OCI-LY1 (cell line): ENCODE results near the gene EYA2.

Experiments
- H2AFZ ChIP-seq: fragments of 200-600 bp; sonication (generic), shearing (Covaris generic); 2 replicates; pipeline ENCODE4 v1.6.0; 2014; ENCODE audit warnings: antibody characterized with exemption, mild to moderate bottlenecking, low read length
- H3F3A ChIP-seq: fragments of 200-600 bp; sonication (generic), shearing (Covaris generic); 2 replicates; pipeline ENCODE4 v1.6.0; 2014; ENCODE audit warnings: mild to moderate bottlenecking, antibody characterized with exemption, low read length, moderate library complexity; ENCODE audit not compliant: insufficient read depth
- H3K27ac ChIP-seq: fragments of 200-600 bp; sonication (generic); 2 replicates; pipeline ENCODE4 v1.5.1; 2014; ENCODE audit warnings: low read length, mixed run types, mild to moderate bottlenecking, low read depth; ENCODE audit not compliant: poor library complexity, severe bottlenecking
- H3K27me3 ChIP-seq: fragments of 200-600 bp; sonication (generic); 2 replicates; pipeline ENCODE4 v1.6.0; 2014; ENCODE audit warnings: antibody characterized with exemption, mild to moderate bottlenecking, low read length, moderate library complexity; ENCODE audit not compliant: insufficient read depth
- H3K36me3 ChIP-seq: fragments of 200-600 bp; sonication (generic); 2 replicates; pipeline ENCODE4 v1.6.1; 2014; ENCODE audit warnings: mild to moderate bottlenecking, antibody characterized with exemption, low read length, moderate library complexity, mixed read lengths; ENCODE audit not compliant: insufficient read depth
- H3K4me1 ChIP-seq: fragments of 200-600 bp; sonication (generic); 2 replicates; pipeline ENCODE4 v1.5.1; 2014; ENCODE audit warnings: mild to moderate bottlenecking, low read length, moderate library complexity; ENCODE audit not compliant: insufficient read depth, severe bottlenecking
- H3K4me2 ChIP-seq: fragments of 200-600 bp; sonication (generic), shearing (Covaris generic); 2 replicates; pipeline ENCODE4 v1.6.1; 2014; ENCODE audit warnings: low read length
- H3K4me3 ChIP-seq: fragments of 200-600 bp; sonication (generic); 2 replicates; pipeline ENCODE4 v1.5.1; 2014; ENCODE audit warnings: low read length, low read depth, mild to moderate bottlenecking, mixed read lengths; ENCODE audit not compliant: poor library complexity, severe bottlenecking
- H3K79me2 ChIP-seq: fragments of 200-600 bp; shearing (Covaris generic); 2 replicates; pipeline ENCODE4 v1.6.1; 2016; ENCODE audit warnings: mixed run types, low read length, mixed read lengths; ENCODE audit not compliant: insufficient read depth
- H3K9ac ChIP-seq: fragments of 200-600 bp; sonication (generic), shearing (Covaris generic); 2 replicates; pipeline ENCODE4 v1.6.1; 2014; ENCODE audit warnings: mild to moderate bottlenecking, low read length, mixed read lengths
- H3K9me2 ChIP-seq: fragments of 200-600 bp; sonication (generic), shearing (Covaris generic); 2 replicates; pipeline ENCODE4 v1.6.1; 2014; ENCODE audit warnings: low read depth, mild to moderate bottlenecking, low read length, mixed read lengths
- H3K9me3 ChIP-seq: fragments of 200-600 bp; shearing (Covaris generic); 2 replicates; pipeline ENCODE4 v1.6.1; 2014; ENCODE audit warnings: low read length, mixed read lengths
- H4K20me1 ChIP-seq: fragments of 200-600 bp; sonication (generic), shearing (Covaris generic); 2 replicates; pipeline ENCODE4 v1.6.0; 2016; ENCODE audit warnings: mild to moderate bottlenecking, low read length; ENCODE audit not compliant: insufficient read depth
- CTCF ChIP-seq: fragments of 200-600 bp; sonication (generic), shearing (Covaris generic); IDR thresholded peaks from 2 replicates; pipeline ENCODE4 v1.5.1; 2017; ENCODE audit warnings: mild to moderate bottlenecking, antibody characterized with exemption, low read length, moderate library complexity, mixed read lengths
- EZH2 ChIP-seq: fragments of 200-600 bp; sonication (generic), shearing (Covaris generic); IDR thresholded peaks from 2 replicates; pipeline ENCODE4 v1.8.0; 2017; ENCODE audit warnings: borderline replicate concordance, mixed run types, mild to moderate bottlenecking, antibody characterized with exemption, low read length, moderate library complexity, mixed read lengths

The EYA2 gene

GRCh38 chr20:46937533-46938226 is 43.0 kb downstream of the EYA2 start:
- Histone ChIP-seq H3K9me3 (no peaks in the 10 kb centered on the region), H3K4me1 (no peaks in the 10 kb centered on the region), H2AFZ (no peak overlapping the region), H3K9me2 (no peaks in the 10 kb centered on the region), H3K36me3 (no peaks in the 10 kb centered on the region), H3K27me3 (0 out of 2 replicates have a peak, but pooled peaks cover 4% of the 10 kb centered on the region), H4K20me1 (no peaks in the 10 kb centered on the region), H3K27ac (no peak overlapping the region), H3K79me2 (no peaks in the 10 kb centered on the region), H3F3A (no peaks in the 10 kb centered on the region), H3K9ac (no peak overlapping the region), H3K4me3 (no peak overlapping the region), H3K4me2 (no peak overlapping the region)
- TF ChIP-seq EZH2 = no peak
- no peak for TF ChIP-seq CTCF

DNA sequence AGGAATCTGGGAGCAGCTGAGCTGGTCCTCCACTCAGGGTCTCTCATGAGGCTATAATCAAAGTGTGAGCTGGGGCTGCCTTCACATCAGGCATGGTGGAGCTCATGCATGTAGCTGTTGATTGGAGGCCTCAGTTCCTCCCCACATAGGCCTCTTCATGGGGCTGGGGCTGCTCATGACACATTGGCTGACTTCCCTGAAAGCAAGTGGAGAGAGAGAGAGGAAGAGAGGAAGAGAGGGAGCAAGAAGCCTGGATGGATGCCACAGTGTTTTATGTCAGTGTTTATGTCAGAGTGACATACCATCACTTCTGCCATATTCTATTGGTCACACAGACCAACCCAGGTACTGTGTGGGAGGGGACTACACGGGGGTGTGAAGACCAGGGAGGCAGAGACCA is 43.8 kb downstream of the EYA2 start:
- Histone ChIP-seq H3K4me2 (no peak overlapping the region), H2AFZ (no peak overlapping the region), H4K20me1 (no peaks in the 10 kb centered on the region), H3K9ac (no peak overlapping the region), H3K79me2 (no peaks in the 10 kb centered on the region), H3K9me2 (no peaks in the 10 kb centered on the region), H3K27me3 (0 out of 2 replicates have a peak, but pooled peaks cover 4% of the 10 kb centered on the region), H3K4me3 (no peak overlapping the region), H3K4me1 (no peaks in the 10 kb centered on the region), H3K36me3 (no peaks in the 10 kb centered on the region), H3K27ac (no peak overlapping the region), H3K9me3 (no peaks in the 10 kb centered on the region), H3F3A (no peaks in the 10 kb centered on the region)
- TF ChIP-seq EZH2 (no peak), CTCF (no peak)

DNA sequence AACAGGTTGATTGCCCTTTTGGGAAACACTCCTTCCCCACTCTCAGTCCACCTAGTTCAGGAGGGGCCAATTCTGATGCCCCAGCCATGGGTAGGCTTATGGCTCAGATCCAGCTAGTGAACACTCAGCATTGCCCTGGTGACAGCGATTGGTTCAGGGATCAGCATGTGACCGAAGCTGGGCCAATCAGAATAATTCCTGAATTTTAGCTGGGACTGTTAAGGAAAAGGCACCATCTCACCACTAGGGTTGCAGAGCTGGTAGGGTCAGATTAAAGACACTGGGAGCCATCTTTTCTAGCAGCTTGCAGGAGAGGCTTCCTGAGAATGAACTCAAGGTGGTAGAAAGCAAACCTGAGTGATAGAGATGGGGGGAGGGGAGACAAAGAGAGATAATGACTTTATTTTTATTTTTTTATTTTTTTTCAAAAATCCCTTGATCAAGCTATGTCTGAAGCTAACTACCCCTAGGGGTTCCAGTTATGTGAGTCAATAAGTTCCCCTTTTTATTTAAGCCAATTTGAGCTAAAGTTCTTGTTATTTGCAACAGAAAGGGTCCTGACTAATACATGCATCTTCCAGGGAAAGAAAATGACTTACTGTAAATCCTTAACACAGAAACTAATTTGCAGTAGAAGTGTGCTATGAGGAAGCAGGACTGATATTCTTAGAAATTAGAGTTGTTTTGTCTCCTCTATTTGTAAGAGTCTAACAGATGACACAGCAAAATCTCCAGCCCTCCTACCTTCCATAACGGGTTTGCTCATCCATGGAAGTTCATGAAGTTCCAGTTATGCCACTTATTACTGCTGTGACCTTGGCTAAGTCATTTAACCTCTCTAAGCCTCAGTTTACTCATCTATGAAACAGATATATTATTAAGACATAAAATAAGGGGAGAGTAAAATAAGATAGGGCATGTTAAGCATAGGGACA is 44.7 kb downstream of the EYA2 start:
- Histone ChIP-seq H3K79me2 (no peaks in the 10 kb centered on the region), H3K27me3 (0 out of 2 replicates have a peak, but pooled peaks cover 4% of the 10 kb centered on the region), H2AFZ (no peak overlapping the region), H3K9ac (no peak overlapping the region), H3K9me3 (no peaks in the 10 kb centered on the region), H3K27ac (no peak overlapping the region), H4K20me1 (no peaks in the 10 kb centered on the region), H3K36me3 (no peaks in the 10 kb centered on the region), H3K4me1 (no peaks in the 10 kb centered on the region), H3K4me3 (no peak overlapping the region), H3F3A (no peaks in the 10 kb centered on the region), H3K4me2 (no peak overlapping the region), H3K9me2 (no peaks in the 10 kb centered on the region)
- no peak for TF ChIP-seq CTCF
- TF ChIP-seq EZH2 = no peak
